DMS153 treated with DMSO at 0.1 percent for 48 hours (cell line): ENCODE measurements around the gene ZFAND3.
"Not testable (repeated sequence)": the region's sequence is repeated elsewhere in the genome, so short reads cannot be mapped to it uniquely, and the experiment has no call there.

Source experiments
- DNase-seq: peaks from one replicate; lab custom pipeline; 2025; ENCODE audit not compliant: unreplicated experiment; lab: John Stamatoyannopoulos, UW

ZFAND3 gene

DNA sequence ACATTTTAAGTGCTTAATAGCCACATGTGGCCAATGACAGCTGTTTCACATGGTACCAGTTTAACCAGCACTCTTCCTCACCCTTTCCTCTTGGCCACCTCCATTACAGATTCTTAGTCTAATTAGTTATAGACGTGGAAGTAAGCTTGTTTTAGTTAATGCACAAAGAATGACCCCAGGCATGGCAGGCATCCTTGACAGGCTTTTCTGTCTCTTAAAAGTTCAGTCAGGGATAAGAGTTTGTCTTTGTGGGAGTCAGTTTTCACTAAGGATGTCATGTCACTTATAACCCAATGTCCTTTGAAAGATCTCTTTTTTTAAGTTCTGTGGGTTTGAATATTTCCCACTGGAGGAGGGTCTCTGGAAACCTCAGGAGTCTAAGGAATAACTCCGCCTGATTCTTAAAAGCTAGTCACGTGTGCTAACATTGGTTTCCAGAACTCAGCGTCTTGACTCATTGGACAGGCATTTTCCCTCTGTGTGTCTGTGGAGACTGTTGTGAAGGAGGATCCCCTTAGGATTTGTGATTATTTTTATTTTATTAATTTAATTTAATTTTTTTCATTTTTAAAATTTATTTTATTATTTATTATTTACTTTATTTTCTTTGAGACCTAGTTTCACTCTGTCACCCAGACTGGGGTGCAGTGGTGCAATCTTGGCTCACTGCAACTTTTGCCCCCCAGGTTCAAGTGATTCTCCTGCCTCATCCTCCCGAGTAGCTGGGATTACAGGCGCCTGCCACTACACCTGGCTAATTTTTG lies 171.4 kb downstream of the ZFAND3 start:
- no peak for DNase-seq

DNA sequence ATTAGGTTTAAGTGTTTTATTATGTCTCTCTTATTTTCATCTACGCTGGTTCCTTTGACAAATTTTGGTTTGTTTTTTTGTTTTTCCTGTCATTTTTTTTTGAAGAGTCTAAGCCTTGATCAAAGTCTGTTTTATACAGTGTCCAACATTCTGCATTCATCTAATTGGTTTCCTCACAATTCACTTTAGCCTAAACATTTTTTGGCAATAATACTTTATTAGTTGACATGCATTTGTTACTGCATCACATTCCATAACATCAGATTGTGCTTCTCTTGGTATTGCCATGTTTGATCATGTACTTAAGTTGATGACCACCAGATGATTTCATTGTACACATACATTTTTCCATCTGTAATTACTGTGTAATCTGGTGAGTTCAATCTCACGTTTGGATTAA lies 173.2 kb downstream of the ZFAND3 start:
- DNase-seq = no peak

DNA sequence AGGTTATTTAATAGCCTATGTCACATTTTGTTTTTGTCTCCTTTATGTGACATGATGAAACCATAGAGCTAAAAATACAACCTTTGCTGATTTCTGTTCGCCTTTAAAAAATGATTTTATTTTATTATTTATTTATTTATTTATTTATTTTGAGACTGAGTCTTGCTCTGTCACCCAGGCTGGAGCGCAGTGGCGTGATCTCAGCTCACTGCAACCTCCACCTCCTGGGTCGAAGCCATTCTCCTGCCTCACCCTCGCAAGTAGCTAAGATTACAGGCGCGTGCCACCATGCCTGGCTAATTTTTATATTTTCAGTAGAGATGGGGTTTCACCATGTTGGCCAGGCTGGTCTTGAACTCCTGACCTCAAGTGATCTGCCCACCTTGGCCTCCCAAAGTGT lies 173.7 kb downstream of the ZFAND3 start:
- not testable (repeated sequence) for DNase-seq

DNA sequence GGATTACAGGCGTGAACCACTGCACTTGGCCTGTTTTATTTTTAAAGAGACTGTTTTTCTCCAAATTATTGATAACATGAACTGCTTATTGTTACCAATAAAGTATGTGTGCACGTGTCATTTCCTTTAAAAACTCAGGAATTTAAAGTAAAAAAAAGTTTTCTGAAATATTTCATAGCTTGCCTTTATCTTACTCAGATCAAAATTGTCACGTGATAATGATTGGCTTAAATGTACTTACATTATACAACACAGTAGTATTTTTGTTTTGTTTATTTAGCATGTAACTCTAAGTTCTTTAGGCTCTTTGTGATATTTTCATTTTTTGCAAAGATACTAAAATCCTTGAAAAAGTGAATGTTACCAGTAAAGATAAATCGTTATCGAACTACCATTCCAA lies 174.1 kb downstream of the ZFAND3 start:
- DNase-seq = no peak

- DNase-seq = no peak
Measured at GRCh38 chr6:37994223-37994622, 174.7 kb downstream of the ZFAND3 start.

- no peak for DNase-seq
Measured at GRCh38 chr6:37998366-37998765, 178.8 kb downstream of the ZFAND3 start.

DNA sequence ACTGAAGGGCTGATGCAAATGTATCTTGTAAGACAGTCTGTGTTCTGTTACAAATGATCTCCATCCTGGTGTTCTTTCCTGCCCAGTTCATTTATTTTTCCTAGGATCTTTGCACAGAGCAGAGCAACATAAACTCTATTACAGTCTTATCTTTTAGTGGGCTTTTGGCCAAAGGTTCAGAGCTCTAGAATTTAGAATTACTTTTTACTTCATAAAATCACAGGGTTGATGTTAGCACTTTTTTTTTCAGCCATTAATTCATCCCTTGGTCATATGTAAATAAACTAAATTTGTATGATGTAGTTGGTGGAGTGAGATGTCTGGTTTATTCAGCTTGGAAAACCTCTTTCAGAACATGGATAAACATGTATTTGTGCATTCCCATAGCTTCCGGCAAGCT lies 181.9 kb downstream of the ZFAND3 start:
- no peak for DNase-seq

- no peak for DNase-seq
Measured at GRCh38 chr6:38004908-38005307, 185.4 kb downstream of the ZFAND3 start.

- DNase-seq = no peak
Measured at GRCh38 chr6:38011937-38012336, 192.4 kb downstream of the ZFAND3 start.

GRCh38 chr6:38012573-38012972 lies 193.0 kb downstream of the ZFAND3 start:
- peak; percentile 32 for DNase-seq

DNA sequence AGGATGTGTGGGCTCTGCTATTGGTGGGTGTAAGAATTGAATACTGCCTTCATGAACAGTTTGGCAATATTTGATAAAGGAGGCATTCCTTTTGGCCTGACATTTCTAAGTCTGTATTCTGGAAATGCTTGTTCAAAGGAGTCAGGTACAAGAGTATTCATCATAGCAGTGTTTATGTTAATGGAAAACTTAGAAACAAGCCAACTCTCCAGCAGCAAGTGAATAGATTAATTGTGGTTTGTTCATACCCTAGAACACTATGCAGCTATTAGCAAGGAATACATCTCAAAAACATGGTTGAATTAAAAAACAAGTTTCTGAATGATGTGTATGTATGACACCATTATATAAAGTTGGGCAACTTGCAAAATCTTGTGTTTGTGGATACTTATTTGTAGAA lies 195.8 kb downstream of the ZFAND3 start:
- no peak for DNase-seq

- no peak for DNase-seq
Measured at GRCh38 chr6:38016824-38017223, 197.3 kb downstream of the ZFAND3 start.

- no peak for DNase-seq
Measured at GRCh38 chr6:38018755-38019165, 199.2 kb downstream of the ZFAND3 start.

- peak; percentile 47 for DNase-seq
Measured at GRCh38 chr6:38020593-38020992, 201.1 kb downstream of the ZFAND3 start.

DNA sequence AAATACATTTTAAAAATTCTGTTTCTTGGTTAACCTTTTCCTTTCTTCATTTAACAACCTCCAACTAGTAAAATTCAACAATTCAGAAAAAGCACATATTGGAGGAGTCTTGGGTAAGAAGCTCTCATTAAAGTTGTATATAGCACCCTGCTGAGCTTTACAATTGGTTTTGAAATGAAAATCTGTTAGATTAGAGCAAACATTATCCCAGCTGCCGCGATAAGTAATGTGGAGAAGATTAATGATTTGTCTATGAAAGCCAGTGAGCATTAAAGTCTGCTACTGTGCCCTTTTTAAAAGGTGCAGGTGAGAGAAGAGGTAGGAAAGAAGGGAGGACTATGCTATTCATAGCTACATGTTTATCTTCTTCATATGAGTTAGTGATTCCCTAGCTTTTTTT lies 201.5 kb downstream of the ZFAND3 start:
- peak; percentile 47 for DNase-seq

GRCh38 chr6:38021571-38021970 lies 202.0 kb downstream of the ZFAND3 start:
- no peak for DNase-seq

DNA sequence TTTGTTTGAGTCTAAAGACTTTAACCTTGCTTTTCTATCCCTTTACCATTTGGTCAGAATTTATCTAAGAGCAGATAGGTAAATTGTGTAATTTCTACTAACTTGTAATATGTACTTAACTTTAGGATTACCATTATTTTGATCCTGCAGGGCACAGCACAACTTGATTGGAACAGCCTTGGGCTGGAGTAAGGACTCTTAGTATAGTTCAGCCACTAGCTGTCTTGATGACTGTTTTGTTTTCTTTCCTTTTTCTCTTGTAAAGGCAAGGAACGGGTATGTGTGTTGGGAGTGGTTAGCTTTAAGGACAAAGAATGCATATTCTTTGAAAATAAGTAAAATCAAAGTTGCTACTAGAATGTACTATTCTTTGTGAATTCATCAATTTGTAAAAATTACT lies 203.2 kb downstream of the ZFAND3 start:
- no peak for DNase-seq

GRCh38 chr6:38024908-38025307 lies 205.4 kb downstream of the ZFAND3 start:
- DNase-seq = no peak

DNA sequence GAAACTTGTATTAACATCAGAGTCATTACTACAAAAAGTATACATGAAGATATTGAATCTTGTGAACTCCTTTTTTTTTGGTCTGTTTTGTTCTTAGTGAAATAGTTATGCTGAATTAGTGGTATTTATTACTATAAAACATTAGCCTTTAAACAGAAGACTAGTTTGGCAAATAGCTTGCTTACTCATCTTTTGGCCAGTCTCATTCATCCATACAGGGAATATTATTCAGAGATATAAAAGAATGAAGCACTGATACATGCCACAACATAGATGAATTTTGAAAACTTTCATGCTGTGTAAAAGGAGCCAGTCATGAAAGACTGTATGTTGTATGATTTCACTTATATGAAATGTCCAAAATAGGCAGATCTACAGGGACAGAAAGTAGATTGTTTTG lies 205.9 kb downstream of the ZFAND3 start:
- DNase-seq = no peak

GRCh38 chr6:38027685-38028373 lies 208.3 kb downstream of the ZFAND3 start:
- no peak for DNase-seq

DNA sequence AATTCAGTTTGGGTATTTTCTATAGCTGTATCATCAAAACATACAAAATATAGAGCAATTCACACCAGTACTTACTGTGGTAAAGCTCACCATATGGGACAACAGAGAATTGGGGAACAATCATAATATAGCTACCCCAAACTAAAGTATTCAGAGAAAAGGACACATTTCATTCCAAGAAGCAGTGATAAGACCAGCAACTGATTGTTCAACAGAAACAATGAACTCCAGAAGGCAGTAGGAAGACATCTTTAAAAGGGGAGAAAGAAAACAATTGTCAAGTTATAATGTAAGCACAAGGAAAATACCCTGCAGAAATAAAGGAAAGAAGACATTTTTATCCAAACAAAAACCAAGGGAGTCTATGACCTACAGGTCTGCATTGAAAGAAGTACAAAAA lies 210.9 kb downstream of the ZFAND3 start:
- DNase-seq = no peak

DNA sequence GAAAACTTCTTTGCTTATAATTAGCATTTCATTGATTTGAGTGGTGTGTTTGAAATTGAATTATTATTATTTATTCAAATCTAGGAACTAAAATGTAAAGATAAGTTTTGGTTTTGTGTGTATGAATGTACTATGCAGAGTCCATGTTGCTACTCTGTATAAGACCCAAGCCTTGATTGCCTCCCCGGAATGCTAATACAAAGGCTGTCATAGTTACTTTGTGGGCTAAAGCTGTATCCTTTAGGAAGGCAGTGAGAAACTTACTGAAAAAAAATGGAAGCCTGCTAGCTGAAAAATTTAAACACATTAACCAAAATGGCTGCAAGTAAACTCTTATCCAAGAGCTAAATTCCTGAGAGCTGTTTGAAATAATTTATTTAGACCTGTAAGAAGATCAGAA lies 213.3 kb downstream of the ZFAND3 start:
- DNase-seq = no peak
